Lower leg skin (tissue), 3 donors: Measurements from ENCODE around the gene SPAG8.

Source experiments
- CTCF ChIP-seq, 3 donors: fragments of 450-650 bp; IDR thresholded peaks; one replicate each; pipeline ENCODE4 v1.5.1; 2016; ENCODE audit warnings: antibody characterized with exemption in 3 of 3, mild to moderate bottlenecking in 3 of 3, moderate library complexity in 2 of 3
- POLR2A ChIP-seq, 2 donors: fragments of 450-650 bp; IDR thresholded peaks; one replicate each; pipeline ENCODE4 v1.6.1; 2016 to 2017; ENCODE audit warnings: antibody characterized with exemption in 2 of 2, mild to moderate bottlenecking in 1 of 2, moderate library complexity in 1 of 2

- no peak for TF ChIP-seq CTCF (IDR thresholded peaks at IDR 0.05)
- no peak for TF ChIP-seq POLR2A (IDR thresholded peaks at IDR 0.05)
Observed at GRCh38 chr9:35792024-35792813, 19.8 kb downstream of the SPAG8 start.
